NCI-H2029 (cell line): ENCODE data around the gene NDUFV3.
A peak's percentile ranks its signal among the peaks of the same experiment; 100 is the strongest.
"Not testable (repeated sequence)": the region's sequence is repeated elsewhere in the genome, so short reads cannot be mapped to it uniquely, and the experiment has no call there.

Experiments used
- DNase-seq: peaks from one replicate; lab custom pipeline; 2025; lab: John Stamatoyannopoulos, UW

The NDUFV3 gene

DNA sequence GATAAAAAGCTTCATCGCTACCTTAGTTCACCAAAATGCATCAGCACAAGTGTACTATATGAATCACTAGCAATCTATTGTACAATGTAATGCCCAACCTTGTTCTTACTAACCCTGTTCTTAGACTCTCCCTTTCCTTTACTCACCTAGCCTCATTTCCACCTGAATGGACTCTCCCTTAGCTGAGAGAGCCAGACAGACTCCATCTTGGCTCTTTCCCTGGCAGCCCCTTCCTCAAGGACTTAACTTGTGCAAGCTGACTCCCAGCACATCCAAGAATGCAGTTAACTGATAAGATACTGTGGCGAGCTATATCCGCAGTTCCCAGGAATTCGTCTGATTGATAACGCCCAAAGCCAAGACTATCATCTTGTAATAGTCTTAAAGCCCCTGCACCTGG, 43.3 kb downstream of the NDUFV3 start:
- DNase-seq = not testable (repeated sequence)

DNA sequence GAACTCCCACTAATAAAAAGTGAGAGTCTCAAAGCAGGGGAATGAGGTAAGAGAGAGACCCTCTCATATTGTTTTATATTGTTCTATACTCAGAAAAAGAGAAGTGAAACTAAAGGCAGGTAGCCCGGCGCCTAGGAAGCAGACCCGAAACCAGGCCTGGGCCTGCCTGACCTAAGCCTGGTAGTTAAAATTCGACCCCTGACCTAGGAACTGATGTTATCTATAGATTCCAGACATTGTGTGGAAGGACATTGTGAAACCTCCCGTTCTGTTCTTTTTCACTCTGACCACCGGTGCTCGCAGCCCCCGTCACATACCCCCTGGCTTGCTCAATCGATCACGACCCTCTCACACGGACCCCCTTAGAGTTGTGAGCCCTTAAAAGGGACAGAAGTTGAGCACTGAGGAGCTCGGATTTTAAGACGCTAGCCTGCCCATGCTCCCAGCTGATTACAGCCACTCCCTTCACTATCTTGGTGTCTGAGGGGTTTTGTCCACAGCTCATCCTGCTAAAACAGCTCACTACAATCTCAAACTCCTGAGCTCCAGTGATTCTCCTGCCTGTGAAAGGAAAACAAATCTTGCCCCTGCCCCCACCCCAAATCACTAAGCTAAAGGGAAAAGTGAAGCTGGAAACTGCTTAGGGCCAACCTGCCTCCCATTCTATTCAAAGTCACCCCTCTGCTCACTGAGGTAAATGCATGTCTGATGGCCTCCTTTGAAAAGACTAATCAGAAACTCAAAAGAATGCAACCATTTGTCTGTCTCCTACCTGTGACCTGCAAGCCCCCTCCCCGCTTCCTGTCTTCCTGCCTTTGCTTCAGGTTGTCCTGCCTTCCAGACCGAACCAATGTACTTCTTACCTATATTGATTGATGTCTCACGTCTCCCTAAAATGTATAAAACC, 44.2 kb downstream of the NDUFV3 start:
- not testable (repeated sequence) for DNase-seq

DNA sequence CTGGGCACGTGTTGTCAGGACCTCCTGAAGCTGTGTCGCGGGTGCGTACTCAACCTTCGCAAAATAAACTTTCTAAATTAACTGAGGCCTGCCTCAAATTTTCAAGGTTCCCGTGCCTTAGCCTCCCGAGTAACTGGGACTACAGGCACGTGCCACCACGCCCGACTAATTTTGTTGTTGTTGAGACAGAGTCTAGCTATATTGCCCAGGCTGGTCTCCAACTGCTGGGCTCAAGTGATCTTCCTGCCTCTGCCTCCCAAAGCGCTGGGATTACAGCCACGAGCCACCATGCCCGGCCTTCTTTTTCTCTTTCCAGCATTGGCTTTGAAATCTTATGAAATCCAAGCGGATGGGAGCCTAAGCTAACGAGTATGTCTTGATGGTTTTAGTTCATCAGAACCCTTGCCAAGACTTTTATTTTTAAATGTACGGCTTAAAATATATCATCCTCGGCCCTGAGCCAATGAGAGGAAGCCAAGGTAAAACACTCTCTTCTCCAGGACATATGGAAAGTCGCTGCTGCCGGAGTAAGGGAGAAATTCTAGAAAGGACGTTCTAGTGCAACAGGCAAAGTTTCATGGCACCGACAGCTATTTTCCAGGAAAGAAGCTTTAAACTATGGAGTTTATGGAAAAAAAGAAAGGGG, 45.0 kb downstream of the NDUFV3 start:
- DNase-seq = no peak

DNA sequence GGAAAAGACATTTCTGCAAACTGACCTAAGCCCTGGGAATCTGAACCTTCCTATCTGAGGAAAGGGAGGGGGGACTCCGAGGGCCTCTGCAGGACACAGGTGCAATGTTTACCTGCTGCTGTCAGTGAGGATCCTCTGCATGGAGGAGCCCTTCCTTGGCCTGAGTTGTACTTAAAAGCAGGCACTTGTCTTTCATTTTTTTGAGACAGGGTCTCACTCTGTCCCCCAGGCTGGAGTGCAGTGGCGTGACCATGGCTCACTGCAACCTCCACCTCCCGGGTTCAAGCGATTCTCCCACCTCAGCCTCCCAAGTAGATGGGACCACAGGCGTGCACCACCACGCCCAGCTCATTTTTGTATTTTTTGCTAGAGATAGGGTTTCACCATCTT, 45.5 kb downstream of the NDUFV3 start:
- not testable (repeated sequence) for DNase-seq

DNA sequence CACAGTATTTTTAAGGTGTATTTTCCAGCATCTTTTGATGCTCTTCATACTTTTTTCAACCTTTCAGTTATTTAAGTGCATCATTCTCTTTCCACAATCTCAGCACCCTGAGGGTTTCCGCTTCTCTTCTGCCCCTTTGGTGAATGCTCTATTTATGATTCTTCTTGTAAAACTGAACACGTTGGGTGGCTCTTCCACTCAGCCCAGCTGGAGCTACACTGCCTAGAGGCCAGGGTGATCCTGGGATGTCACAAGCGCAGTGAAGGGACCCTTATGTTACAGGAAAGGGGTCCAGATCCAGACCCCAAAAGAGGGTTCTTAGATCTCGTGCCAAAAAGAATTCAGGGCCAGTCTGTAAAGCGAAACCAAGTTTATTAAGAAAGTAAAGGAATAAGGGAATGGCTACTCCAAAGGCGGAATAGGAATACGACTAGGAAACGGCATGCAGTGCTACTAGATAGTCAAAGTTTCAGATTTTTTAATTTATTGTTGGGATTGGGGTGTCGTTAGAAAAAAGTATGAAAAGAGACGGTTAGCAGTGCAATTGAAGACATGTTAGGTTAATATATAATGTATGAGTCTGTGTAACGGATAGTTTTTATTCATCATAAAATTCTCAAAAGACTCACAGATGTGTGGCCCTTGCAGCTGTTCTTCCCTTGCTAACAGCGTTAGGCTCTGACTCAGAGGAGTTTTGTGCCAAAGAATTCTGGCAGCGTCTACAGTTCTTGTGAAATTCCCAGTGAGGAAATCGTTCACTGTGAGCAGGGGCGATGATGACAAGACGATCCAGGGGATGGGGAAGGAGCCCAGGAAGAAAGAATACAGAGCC, 46.7 kb downstream of the NDUFV3 start:
- peak; percentile 3 for DNase-seq

DNA sequence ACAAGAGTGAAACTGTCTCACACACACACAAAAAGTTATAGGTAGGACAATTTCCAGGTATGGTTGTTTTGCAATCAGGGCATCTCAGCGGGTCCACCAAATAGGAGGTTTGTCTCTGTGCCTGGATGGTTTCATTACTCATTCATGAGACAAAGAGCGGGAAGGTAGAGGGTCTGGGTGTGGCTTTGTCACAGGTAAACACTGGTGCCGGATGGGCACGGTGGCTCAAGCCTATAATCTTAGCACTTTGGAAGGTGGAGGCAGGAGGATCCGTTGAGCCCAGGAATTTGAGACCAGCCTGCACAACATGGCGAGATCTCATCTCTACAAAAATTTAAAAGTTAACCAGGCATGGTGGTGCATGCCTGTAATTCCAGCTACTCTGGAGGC, 48.6 kb downstream of the NDUFV3 start:
- DNase-seq = no peak

DNA sequence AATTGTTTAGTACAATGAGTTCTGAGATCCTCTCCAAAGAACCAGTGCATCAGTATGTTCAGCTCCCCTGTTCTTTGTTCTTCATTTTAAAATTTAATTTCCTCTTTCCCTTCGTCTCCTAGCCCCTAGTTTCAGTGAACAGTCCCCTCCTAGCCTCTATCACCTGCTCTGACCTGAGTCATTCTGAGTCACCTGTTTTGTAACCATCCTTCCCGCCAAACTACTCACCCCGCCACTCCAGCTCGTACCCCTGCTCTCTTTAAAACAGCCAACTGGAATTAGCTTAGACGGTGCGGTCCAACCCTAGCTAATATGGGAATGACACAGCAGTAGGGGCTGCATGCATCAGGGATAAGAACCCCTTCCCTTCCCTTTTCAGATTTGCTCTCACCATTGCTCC, 49.1 kb downstream of the NDUFV3 start:
- DNase-seq = no peak

DNA sequence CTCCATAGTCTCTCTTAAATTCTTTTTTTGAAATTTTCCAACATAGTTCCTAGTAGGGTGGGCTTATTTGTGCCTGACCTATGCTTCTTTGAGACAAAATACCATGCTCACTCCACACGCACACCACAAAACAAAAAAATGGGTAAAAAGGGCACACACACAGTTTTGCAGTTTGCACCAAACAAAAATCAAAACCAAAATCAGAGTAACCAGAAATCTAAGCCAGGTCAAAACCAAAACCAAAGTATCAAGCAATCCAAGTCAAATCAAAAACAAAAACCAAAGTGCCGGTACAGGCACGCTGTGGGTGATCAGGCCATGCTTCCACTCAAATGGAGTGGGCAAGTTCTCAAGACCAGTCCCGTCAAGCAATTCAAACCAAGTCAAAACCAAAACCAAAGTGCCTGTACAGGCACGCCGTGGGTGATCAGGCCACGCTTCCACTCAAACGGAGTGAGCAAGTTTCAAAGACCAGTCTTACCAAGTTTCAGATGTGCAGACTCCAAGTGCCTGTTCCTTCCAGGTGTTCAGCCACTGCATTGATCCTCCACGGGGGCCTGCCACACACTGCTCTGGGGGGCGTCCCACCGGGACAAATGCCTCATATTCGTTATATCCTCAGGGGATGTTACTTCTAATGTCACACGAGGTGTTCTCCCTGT, 56.1 kb downstream of the NDUFV3 start:
- DNase-seq = not testable (repeated sequence)

DNA sequence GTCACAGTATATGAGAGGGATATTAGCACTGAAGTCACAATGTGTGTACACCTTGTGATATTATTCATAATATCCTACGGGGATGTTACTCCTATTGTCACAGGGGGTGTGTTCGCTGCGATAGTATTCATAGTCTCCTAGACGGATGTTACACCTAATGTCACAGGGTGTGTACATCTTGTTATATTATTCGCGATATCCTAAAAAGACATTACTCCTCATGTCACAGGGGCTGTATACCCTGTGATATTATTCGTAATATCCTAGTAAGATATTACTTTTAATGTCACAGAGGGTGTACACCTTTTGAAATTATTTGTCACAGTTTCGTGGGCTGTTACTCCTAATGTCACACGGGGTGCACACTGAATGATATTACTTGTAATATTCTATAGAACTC, 58.1 kb downstream of the NDUFV3 start:
- not testable (repeated sequence) for DNase-seq

DNA sequence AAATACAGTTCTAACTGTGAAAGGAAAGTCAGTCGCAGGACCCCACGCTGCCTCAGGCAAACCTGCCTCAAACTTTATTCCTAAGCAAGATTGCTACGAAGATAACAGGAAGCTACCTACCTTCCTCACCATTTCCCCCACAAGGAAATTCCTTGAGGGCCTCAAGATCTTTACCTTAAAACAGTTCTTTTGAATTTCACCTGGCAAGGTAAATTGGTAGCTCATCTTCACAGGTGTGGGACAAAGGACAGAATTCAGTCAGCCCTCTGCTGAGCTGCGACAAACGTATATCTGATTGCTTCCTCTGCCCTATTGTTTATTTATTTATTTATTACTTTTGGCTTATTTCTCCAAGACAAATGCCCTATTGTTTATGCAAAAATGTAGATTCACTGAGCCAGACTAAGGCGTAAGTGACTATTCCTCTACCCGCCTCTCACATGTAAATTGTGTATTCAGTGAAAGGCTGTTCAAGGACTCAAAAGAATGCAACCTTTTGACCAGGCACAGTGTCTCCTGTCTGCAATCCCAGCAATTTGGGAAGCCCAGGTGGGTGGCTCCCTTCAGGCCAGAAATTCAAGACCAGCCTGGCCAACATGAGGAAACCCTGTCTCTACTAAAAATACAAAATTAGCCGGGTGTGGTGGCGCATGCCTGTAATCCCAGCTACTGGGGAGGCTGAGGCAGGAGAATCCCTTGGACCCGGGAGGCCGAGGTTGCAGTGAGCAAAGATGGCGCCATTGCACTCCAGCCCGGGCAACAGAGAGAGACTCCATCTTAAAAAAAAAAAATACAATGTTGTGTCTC, 63.9 kb downstream of the NDUFV3 start:
- DNase-seq = no peak

DNA sequence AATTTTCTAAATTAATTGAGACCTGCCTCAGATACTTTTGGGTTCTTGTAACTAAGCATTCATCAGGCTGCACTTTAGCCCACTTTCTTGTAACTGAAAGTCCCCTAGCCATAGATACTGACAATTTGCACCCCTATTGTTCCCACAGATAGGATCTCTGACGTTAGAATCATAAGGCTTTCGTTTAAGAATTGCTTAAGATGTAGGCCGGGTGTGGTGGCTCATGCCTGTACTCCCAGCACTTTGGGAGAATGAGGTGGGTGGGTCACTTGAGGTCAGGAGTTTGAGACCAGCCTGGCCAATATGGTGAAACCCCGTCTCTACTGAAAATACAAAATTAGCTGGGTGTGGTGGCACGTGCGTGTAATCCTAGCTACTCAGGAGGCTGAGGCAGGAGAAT, 65.0 kb downstream of the NDUFV3 start:
- not testable (repeated sequence) for DNase-seq

DNA sequence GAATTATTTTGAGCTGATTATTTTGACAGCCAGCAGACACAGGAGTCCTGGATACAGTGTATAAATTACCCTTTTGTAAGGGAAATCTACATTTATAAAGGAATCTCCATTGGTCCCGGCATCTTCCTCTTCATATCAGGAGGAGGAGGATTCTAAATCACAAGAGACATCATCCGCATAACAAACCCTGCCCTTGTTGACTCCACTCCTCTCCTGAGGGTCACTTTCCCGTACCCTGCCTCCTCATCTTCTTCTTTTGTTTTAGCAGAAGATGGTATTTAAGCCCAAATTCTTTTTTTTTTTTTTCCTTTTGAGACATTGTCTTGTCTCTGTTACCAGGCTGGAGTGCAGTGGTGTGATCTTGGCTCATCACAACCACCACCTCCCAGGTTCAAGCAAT, 66.6 kb downstream of the NDUFV3 start:
- no peak for DNase-seq

DNA sequence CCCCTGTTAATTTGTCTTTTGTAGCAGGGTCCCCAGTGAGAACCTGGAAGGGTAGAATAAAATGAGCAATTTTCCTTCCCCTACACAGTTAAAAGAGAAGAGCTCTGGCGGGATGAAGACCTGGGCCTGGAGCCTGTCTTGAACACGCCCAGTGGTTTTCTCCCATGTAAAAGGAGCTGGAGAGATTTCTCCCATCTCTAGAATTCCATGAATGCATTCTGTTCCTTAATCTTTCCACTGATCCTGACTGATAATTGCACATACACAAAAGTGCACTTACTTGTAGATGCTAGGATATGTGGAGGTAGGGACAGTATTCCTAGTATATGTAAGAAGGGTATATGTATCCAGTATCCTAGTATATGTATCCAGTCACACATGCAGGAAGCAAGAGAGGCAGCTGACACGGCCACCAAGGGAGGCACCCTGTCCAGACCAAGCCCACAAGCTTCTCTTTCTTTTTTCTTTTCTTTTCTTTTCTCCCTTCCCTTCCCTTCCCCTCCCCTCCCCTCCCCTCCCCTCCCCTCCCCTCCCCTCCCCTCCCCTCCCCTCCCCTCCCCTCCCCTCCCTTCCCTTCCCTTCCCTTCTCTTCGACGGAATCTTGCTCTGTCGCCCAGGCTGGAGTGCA, 69.4 kb downstream of the NDUFV3 start:
- no peak for DNase-seq
